HepG2 (cell line): ENCODE results near the gene ST3GAL2. TPM values are rescaled to one million over a fixed set of nuclear protein-coding genes. Genes with fewer than 3 reads are reported as not detected.

Experiments used
- HIVEP1 ChIP-seq: sonication (generic); formaldehyde crosslinking; IDR thresholded peaks from 2 replicates; pipeline ENCODE4 v1.4.0; 2020; ENCODE audit warnings: mild to moderate bottlenecking, missing genetic modification reagents
- IKZF4 ChIP-seq: sonication (generic); formaldehyde crosslinking; IDR thresholded peaks from 2 replicates; pipeline ENCODE4 v1.5.1; 2020; ENCODE audit warnings: borderline replicate concordance, mild to moderate bottlenecking, low read depth, missing genetic modification reagents; ENCODE audit errors: not compliant biosample characterization
- JUNB ChIP-seq: sonication (generic); formaldehyde crosslinking; IDR thresholded peaks from 2 replicates; pipeline ENCODE4 v1.8.0; 2022; ENCODE audit warnings: missing genetic modification reagents, mild to moderate bottlenecking, borderline replicate concordance
- LCORL ChIP-seq, 2 experiments: fragments of 450-650 bp in 1 of 2; sonication (generic) in 1 of 2; formaldehyde crosslinking in 1 of 2; IDR thresholded peaks; 2 replicates each; pipeline versions ENCODE4 v1.5.0 to v1.6.1; 2017 to 2020; ENCODE audit warnings: antibody characterized with exemption in 1 of 2, missing genetic modification reagents in 1 of 2
- MIXL1 ChIP-seq: IDR thresholded peaks from 2 replicates; pipeline ENCODE4 v1.6.1; 2016
- MZF1 ChIP-seq: sonication (generic); formaldehyde crosslinking; IDR thresholded peaks from 2 replicates; pipeline ENCODE4 v1.8.1; 2023; ENCODE audit warnings: mild to moderate bottlenecking, missing genetic modification reagents, borderline replicate concordance
- NFKB2 ChIP-seq: sonication (generic); formaldehyde crosslinking; IDR thresholded peaks from 2 replicates; pipeline ENCODE4 v1.4.0; 2020; ENCODE audit warnings: missing genetic modification reagents, borderline replicate concordance
- PHF8 ChIP-seq: sonication (generic); formaldehyde crosslinking; IDR thresholded peaks from 2 replicates; pipeline ENCODE4 v1.5.0; 2020; ENCODE audit warnings: missing genetic modification reagents
- POLR2AphosphoS2 ChIP-seq: IDR thresholded peaks from 2 replicates; pipeline ENCODE4 v1.6.1; 2011; ENCODE audit warnings: low read depth, low read length, improper control_type of control experiment
- PRPF4 ChIP-seq: fragments of 200-400 bp; formaldehyde crosslinking; IDR thresholded peaks from 2 replicates; pipeline ENCODE4 v1.6.1; 2016; ENCODE audit warnings: low read length, low read depth; ENCODE audit not compliant: poor library complexity, severe bottlenecking
- ZBTB3 ChIP-seq: sonication (generic); formaldehyde crosslinking; IDR thresholded peaks from 2 replicates; pipeline ENCODE4 v1.4.0; 2020; ENCODE audit warnings: low read depth, mild to moderate bottlenecking, moderate library complexity, missing genetic modification reagents, borderline replicate concordance
- ZFP37 ChIP-seq: sonication (generic); formaldehyde crosslinking; IDR thresholded peaks from 2 replicates; pipeline ENCODE4 v1.4.0; 2020; ENCODE audit warnings: missing genetic modification reagents, borderline replicate concordance
- ZFP41 ChIP-seq: sonication (generic); formaldehyde crosslinking; IDR thresholded peaks from 2 replicates; pipeline ENCODE4 v1.4.0; 2020; ENCODE audit warnings: mild to moderate bottlenecking, missing genetic modification reagents, borderline replicate concordance
- ZMYM3 ChIP-seq: sonication (generic); formaldehyde crosslinking; IDR thresholded peaks from 2 replicates; pipeline ENCODE4 v1.5.1; 2020; ENCODE audit warnings: mild to moderate bottlenecking, missing genetic modification reagents
- ZNF24 ChIP-seq: fragments of 450-650 bp; IDR thresholded peaks from 2 replicates; pipeline ENCODE4 v1.6.1; 2017; ENCODE audit warnings: antibody characterized with exemption, mild to moderate bottlenecking
- ZNF282 ChIP-seq: fragments of 450-650 bp; IDR thresholded peaks from 2 replicates; pipeline ENCODE4 v1.6.1; 2018; ENCODE audit not compliant: partially characterized antibody
- ZNF292 ChIP-seq: sonication (generic); formaldehyde crosslinking; IDR thresholded peaks from 2 replicates; pipeline ENCODE4 v1.8.1; 2022; ENCODE audit warnings: mild to moderate bottlenecking, low read depth, missing genetic modification reagents, borderline replicate concordance
- polyA plus RNA-seq, 8 experiments: library from polyadenylated mRNA; depleted of rRNA in 3 of 8; stranded (reverse) in 7 of 8; unstranded in 1 of 8; fragments of >200 nt; fragmentation: Illumina TruSeq in 4 of 8; extraction: Trizol in 4 of 8; gene quantifications; 2 replicates each; pipeline versions ENCODE4 v1.2.1 to v1.2.3, GENCODE V29; 2011 to 2016; ENCODE audit warnings: low read depth in 4 of 8, missing spikeins in 1 of 8, mixed read lengths in 1 of 8; ENCODE audit not compliant: insufficient read depth in 1 of 8
- total RNA-seq, 5 experiments: library from RNA; depleted of rRNA; stranded (reverse); fragments of >200 nt; fragmentation: Illumina TruSeq; extraction: Trizol; gene quantifications; 2 replicates each; pipeline ENCODE4 v1.2.3, GENCODE V29; 2016; ENCODE audit warnings: low read depth in 1 of 5
- TF ChIP-seq, protein P1 (sequence below): sonication (generic); formaldehyde crosslinking; IDR thresholded peaks from 2 replicates; pipeline ENCODE4 v1.8.1; 2023; ENCODE audit warnings: mild to moderate bottlenecking, inconsistent platforms, moderate library complexity, missing genetic modification reagents, borderline replicate concordance
- TF ChIP-seq, protein P2 (sequence below): IDR thresholded peaks from 2 replicates; pipeline ENCODE4 v1.6.1; 2016; ENCODE audit warnings: low read depth, control low read depth
- TF ChIP-seq, protein P3 (sequence below): sonication (generic); formaldehyde crosslinking; IDR thresholded peaks from 2 replicates; pipeline ENCODE4 v1.4.0; 2020; ENCODE audit warnings: missing genetic modification reagents
- TF ChIP-seq, protein P4 (sequence below): sonication (generic); formaldehyde crosslinking; IDR thresholded peaks from 2 replicates; pipeline ENCODE4 v1.4.0; 2020; ENCODE audit warnings: mild to moderate bottlenecking, low read depth, missing genetic modification reagents
- TF ChIP-seq, protein P5 (sequence below): IDR thresholded peaks from 2 replicates; pipeline ENCODE4 v1.6.1; 2016; ENCODE audit warnings: mild to moderate bottlenecking, missing biosample characterization, missing genetic modification reagents

Gene ST3GAL2
- total and polyA plus RNA-seq, 2 of the 13 experiments (the other 11 are each of a cell fraction or from before 2014, with no cell fraction given): 16.3 to 24.9 TPM

DNA sequence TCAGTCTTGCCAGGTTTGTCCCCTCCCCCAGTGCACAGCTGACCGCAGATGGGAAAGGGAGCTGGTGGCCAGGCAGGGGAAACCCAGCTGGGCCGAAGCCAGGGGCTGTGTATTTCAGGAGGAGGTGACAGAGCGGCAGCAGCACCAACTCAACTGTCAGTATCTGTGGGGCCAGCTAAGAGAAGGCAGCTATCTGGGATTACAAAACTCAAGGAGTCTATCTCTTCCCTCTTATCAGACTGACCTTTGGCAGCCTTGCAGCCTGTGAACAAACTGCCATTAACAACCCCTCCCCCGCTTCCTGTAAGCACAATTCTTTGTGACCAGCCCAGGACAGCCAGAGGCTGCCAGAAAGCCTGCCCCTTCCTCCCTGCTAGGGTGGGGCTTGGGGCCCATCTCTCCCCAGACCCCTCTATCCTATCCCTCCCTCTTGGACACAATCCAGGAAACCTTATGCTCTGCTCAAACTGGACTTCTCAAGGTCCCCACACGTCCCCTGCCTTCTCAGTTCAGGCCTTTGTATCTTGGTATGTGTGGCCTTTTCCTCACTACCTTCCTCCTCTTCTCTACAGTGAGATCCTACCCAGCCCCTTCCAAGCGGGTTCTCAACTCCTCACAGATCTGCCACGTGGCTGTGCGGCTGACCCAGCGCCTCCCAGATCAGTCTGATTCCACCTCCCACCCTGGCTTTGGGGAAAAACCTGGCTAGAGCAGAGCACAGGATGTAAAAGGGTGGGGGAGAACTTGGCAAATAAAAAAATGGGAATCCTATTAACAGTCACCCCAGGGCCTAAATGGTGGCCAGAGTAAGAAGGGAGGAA lies 10.5 kb downstream of the ST3GAL2 start (continued):
- TF ChIP-seq, protein P1, sequence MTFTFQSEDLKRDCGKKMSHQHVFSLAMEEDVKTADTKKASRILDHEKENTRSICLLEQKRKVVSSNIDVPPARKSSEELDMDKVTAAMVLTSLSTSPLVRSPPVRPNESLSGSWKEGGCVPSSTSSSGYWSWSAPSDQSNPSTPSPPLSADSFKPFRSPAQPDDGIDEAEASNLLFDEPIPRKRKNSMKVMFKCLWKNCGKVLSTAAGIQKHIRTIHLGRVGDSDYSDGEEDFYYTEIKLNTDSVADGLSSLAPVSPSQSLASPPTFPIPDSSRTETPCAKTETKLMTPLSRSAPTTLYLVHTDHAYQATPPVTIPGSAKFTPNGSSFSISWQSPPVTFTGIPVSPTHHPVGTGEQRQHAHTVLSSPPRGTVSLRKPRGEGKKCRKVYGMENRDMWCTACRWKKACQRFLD (CRISPR knock-in tag): no peak; the same call in 1 of the 2 replicates
- no peak for TF ChIP-seq JUNB (CRISPR knock-in tag)
- peak; percentile 86; the same call in 1 of the 2 replicates for TF ChIP-seq MZF1
- TF ChIP-seq POLR2AphosphoS2: no peak
- TF ChIP-seq MIXL1: peak; percentile 90
- peak; percentile 90 for TF ChIP-seq PRPF4
- peak; percentile 44; the same call in 1 of the 2 replicates for TF ChIP-seq PHF8 (CRISPR knock-in tag)
- TF ChIP-seq, protein P2, sequence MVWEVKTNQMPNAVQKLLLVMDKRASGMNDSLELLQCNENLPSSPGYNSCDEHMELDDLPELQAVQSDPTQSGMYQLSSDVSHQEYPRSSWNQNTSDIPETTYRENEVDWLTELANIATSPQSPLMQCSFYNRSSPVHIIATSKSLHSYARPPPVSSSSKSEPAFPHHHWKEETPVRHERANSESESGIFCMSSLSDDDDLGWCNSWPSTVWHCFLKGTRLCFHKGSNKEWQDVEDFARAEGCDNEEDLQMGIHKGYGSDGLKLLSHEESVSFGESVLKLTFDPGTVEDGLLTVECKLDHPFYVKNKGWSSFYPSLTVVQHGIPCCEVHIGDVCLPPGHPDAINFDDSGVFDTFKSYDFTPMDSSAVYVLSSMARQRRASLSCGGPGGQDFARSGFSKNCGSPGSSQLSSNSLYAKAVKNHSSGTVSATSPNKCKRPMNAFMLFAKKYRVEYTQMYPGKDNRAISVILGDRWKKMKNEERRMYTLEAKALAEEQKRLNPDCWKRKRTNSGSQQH (CRISPR knock-in tag): no peak; the same call in none of the 2 replicates
- no peak; the same call in 1 of the 2 replicates for TF ChIP-seq ZFP37 (CRISPR knock-in tag)
- 0 out of 2 replicates have a peak, but pooled peaks have one; percentile 11 for TF ChIP-seq ZNF24
- TF ChIP-seq, protein P3, sequence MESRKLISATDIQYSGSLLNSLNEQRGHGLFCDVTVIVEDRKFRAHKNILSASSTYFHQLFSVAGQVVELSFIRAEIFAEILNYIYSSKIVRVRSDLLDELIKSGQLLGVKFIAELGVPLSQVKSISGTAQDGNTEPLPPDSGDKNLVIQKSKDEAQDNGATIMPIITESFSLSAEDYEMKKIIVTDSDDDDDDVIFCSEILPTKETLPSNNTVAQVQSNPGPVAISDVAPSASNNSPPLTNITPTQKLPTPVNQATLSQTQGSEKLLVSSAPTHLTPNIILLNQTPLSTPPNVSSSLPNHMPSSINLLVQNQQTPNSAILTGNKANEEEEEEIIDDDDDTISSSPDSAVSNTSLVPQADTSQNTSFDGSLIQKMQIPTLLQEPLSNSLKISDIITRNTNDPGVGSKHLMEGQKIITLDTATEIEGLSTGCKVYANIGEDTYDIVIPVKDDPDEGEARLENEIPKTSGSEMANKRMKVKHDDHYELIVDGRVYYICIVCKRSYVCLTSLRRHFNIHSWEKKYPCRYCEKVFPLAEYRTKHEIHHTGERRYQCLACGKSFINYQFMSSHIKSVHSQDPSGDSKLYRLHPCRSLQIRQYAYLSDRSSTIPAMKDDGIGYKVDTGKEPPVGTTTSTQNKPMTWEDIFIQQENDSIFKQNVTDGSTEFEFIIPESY: no peak; the same call in none of the 2 replicates
- TF ChIP-seq HIVEP1: peak; percentile 98
- peak; percentile 99 for TF ChIP-seq ZNF292 (CRISPR knock-in tag)
- TF ChIP-seq, protein P4, sequence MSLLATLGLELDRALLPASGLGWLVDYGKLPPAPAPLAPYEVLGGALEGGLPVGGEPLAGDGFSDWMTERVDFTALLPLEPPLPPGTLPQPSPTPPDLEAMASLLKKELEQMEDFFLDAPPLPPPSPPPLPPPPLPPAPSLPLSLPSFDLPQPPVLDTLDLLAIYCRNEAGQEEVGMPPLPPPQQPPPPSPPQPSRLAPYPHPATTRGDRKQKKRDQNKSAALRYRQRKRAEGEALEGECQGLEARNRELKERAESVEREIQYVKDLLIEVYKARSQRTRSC (CRISPR knock-in tag): no peak
- TF ChIP-seq ZFP41 (CRISPR knock-in tag): no peak
- peak; percentile 89; the same call in 1 of the 2 replicates for TF ChIP-seq ZBTB3
- TF ChIP-seq NFKB2 (CRISPR knock-in tag): peak; percentile 12; the same call in 1 of the 2 replicates
- TF ChIP-seq, protein P5, sequence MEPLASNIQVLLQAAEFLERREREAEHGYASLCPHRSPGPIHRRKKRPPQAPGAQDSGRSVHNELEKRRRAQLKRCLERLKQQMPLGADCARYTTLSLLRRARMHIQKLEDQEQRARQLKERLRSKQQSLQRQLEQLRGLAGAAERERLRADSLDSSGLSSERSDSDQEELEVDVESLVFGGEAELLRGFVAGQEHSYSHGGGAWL (CRISPR knock-in tag): peak; percentile 34; the same call in 1 of the 2 replicates
- 0 out of 2 replicates have a peak, but pooled peaks have one; percentile 47 for TF ChIP-seq LCORL (IDR thresholded peaks at IDR 0.05)
- peak; percentile 98 for TF ChIP-seq LCORL (CRISPR knock-in tag; IDR thresholded peaks at IDR 0.05)
- peak; percentile 89 for TF ChIP-seq ZMYM3 (CRISPR knock-in tag)
- TF ChIP-seq IKZF4 (CRISPR knock-in tag): no peak
- TF ChIP-seq ZNF282: no peak
